ENCODE data around the gene TARS3.

DNA sequence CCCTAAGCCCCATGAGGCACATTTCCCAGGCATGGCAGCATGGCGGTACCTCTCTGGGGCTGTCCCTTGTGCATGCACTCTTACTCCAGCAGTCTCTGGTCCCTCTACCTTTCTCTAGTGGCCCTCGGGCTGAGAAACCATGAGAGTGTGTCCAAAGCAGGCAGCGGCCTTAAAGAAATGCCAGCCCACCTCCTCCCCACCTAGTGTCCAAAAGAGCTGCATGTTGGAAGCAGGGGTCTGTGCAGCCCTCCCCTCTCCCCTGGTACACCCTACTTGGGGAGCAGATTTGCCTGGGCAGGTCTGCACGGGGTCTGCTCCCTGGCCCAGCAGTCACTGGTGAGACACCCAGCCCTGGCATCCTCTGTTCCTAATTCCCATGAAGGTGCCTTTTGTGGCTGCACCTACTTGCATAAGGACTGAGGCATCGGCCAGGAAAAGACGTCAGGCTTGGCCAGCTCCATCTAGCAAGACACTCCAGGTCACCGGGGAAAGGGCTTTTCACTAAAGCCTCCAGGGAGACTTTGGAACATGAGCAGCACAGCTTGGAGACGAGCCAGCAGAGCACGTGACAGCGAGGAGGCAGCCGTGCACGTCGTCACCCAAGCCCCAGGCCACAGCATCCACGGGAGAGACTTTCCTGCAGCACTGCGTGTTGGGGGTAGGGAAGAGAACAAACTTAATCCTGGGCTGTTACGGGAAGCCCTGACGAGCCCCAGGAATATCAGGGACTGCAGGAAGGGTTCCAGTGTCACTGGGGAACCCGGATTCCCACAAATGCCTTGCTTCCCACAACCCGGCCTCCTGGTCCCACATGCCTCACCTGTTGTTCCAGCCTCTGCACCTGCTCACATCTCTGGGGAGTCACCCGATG lies 110.9 kb downstream of the TARS3 start:
- TF ChIP-seq, protein P1, sequence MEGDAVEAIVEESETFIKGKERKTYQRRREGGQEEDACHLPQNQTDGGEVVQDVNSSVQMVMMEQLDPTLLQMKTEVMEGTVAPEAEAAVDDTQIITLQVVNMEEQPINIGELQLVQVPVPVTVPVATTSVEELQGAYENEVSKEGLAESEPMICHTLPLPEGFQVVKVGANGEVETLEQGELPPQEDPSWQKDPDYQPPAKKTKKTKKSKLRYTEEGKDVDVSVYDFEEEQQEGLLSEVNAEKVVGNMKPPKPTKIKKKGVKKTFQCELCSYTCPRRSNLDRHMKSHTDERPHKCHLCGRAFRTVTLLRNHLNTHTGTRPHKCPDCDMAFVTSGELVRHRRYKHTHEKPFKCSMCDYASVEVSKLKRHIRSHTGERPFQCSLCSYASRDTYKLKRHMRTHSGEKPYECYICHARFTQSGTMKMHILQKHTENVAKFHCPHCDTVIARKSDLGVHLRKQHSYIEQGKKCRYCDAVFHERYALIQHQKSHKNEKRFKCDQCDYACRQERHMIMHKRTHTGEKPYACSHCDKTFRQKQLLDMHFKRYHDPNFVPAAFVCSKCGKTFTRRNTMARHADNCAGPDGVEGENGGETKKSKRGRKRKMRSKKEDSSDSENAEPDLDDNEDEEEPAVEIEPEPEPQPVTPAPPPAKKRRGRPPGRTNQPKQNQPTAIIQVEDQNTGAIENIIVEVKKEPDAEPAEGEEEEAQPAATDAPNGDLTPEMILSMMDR (IDR thresholded peaks at IDR 0.05) = no peak
- TF ChIP-seq POLR2A (IDR thresholded peaks at IDR 0.05) = no peak

All from Peyer's patch (tissue), 4 donors.